ENCODE results near the gene TMPRSS11A.
A peak's percentile ranks its signal among the peaks of the same experiment; 100 is the strongest.

TMPRSS11A gene

GRCh38 chr4:67911141-67911540 lies 52.2 kb downstream of the TMPRSS11A start:
- DNase-seq, result no peak

GRCh38 chr4:67910585-67910905 lies 52.7 kb downstream of the TMPRSS11A start:
- no peak for DNase-seq

GRCh38 chr4:67909905-67910584 lies 53.2 kb downstream of the TMPRSS11A start:
- no peak for DNase-seq

- DNase-seq, result no peak
These were observed 55.6 kb downstream of the TMPRSS11A start for GRCh38 chr4:67907650-67908049.

- DNase-seq, result no peak
These were observed 64.2 kb downstream of the TMPRSS11A start for GRCh38 chr4:67899096-67899495.

GRCh38 chr4:67897686-67898085 lies 65.6 kb downstream of the TMPRSS11A start:
- no peak for DNase-seq

GRCh38 chr4:67896421-67897065 lies 66.8 kb downstream of the TMPRSS11A start:
- no peak for DNase-seq

GRCh38 chr4:67894659-67895058 lies 68.6 kb downstream of the TMPRSS11A start:
- DNase-seq, result no peak

GRCh38 chr4:67892905-67893304 lies 70.4 kb downstream of the TMPRSS11A start:
- no peak for DNase-seq

GRCh38 chr4:67892253-67892652 lies 71.0 kb downstream of the TMPRSS11A start:
- DNase-seq, result no peak

- DNase-seq, result no peak
These were observed 71.6 kb downstream of the TMPRSS11A start for GRCh38 chr4:67891645-67892044.

GRCh38 chr4:67886281-67886680 lies 77.0 kb downstream of the TMPRSS11A start:
- no peak for DNase-seq

GRCh38 chr4:67885762-67886161 lies 77.5 kb downstream of the TMPRSS11A start:
- DNase-seq, result no peak

- no peak for DNase-seq
These were observed 78.6 kb downstream of the TMPRSS11A start for GRCh38 chr4:67884701-67885100.

GRCh38 chr4:67883902-67884301 lies 79.4 kb downstream of the TMPRSS11A start, which contains the start of gene TMPRSS11D:
Gene TMPRSS11D (minus strand): TSS chr4:67884002. CDS start chr4:67883933, 69 bp downstream.
- DNase-seq, result no peak

- no peak for DNase-seq
These were observed 79.8 kb downstream of the TMPRSS11A start for GRCh38 chr4:67883458-67883857.

GRCh38 chr4:67880866-67881610 lies 82.3 kb downstream of the TMPRSS11A start:
- DNase-seq, result no peak

- DNase-seq, result no peak
These were observed 83.8 kb downstream of the TMPRSS11A start for GRCh38 chr4:67879486-67879885.

GRCh38 chr4:67877086-67877485 lies 86.2 kb downstream of the TMPRSS11A start:
- no peak for DNase-seq

- DNase-seq, result no peak
These were observed 88.3 kb downstream of the TMPRSS11A start for GRCh38 chr4:67874986-67875385.

- DNase-seq, result no peak
These were observed 90.2 kb downstream of the TMPRSS11A start for GRCh38 chr4:67873116-67873515.

- DNase-seq, result no peak
These were observed 91.4 kb downstream of the TMPRSS11A start for GRCh38 chr4:67871867-67872266.

- no peak for DNase-seq
These were observed 93.6 kb downstream of the TMPRSS11A start for GRCh38 chr4:67869580-67870190.

- DNase-seq, result peak; percentile 32
These were observed 101.8 kb downstream of the TMPRSS11A start for GRCh38 chr4:67861513-67861912.
